Activated CD8-positive, alpha-beta T cell treated with anti-CD3 and anti-CD28 coated beads for 36 hours (primary cell): Measurements from ENCODE around the gene CACNA1E. TPM values are rescaled to one million over a fixed set of nuclear protein-coding genes. Genes with fewer than 3 reads are reported as not detected.

ENCODE experiments used
- ATAC-seq: fragments of 200-7000 bp; cut with Tn5 transposase; one replicate; pipeline ENCODE4 v1.10.0; 2021; ENCODE audit warnings: mild to moderate bottlenecking, moderate library complexity
- CTCF ChIA-PET: fragments of 350-600 bp; sonication (Branson Sonifier 250); formaldehyde crosslinking; loops from one replicate; lab custom pipeline; 2021; ENCODE audit warnings: antibody characterized with exemption; lab: Charles Lee
- POLR2A ChIA-PET: fragments of 350-600 bp; sonication (Branson Sonifier 250); formaldehyde crosslinking; loops from one replicate; lab custom pipeline; 2021; ENCODE audit warnings: antibody characterized with exemption; lab: Charles Lee
- DNase-seq: peaks from one replicate; pipeline ENCODE4 v3.0.0-alpha.2; 2020
- H3K27ac Mint-ChIP-seq: one replicate; pipeline ENCODE4 v1.8.0; 2021; ENCODE audit warnings: mild to moderate bottlenecking, mixed read lengths
- H3K27me3 Mint-ChIP-seq: one replicate; pipeline ENCODE4 v1.8.0; 2021; ENCODE audit warnings: mixed read lengths
- H3K36me3 Mint-ChIP-seq: one replicate; pipeline ENCODE4 v1.8.0; 2021; ENCODE audit warnings: low read depth, mixed read lengths
- H3K4me1 Mint-ChIP-seq: one replicate; pipeline ENCODE4 v1.8.0; 2021; ENCODE audit warnings: low read depth, mixed read lengths
- H3K4me3 Mint-ChIP-seq: one replicate; pipeline ENCODE4 v1.8.0; 2021; ENCODE audit warnings: mild to moderate bottlenecking, moderate library complexity, mixed read lengths
- H3K9me3 Mint-ChIP-seq: one replicate; pipeline ENCODE4 v1.8.0; 2021; ENCODE audit warnings: mixed read lengths
- CTCF ChIP-seq: fragments of 200-600 bp; IDR thresholded peaks from one replicate; pipeline ENCODE4 v1.8.0; 2022; ENCODE audit warnings: antibody characterized with exemption, mild to moderate bottlenecking
- intact Hi-C: fragments of 100-400 bp; cut with micrococcal nuclease; formaldehyde crosslinking; loops from one replicate; pipeline ENCODE4 v1.10.0; 2022
- total RNA-seq, 2 experiments: library from RNA; stranded (reverse); gene quantifications; one replicate each; pipeline ENCODE4 v1.2.3, GENCODE V29; 2021

Gene CACNA1E
- total RNA-seq, 2 experiments from 2014 or later: not detected

DNA sequence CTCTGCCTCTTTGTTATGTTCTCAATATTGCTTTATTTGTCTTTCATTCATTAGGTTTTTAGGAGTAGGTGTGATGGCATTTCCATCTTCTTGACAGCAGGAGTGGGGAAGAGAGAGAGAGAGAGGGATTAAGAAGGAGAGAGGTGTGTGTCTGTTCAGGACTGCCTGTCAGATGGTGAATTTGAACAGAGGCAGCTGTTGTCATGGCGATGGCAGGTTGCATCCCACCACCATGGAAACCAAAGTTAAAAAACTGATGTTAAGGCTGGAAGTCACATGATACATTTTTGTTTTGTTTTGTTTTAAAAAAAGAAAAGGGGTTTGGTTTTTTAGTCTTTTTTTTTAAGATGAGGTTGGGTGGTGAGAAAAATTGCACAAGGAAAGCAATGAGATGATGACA is 18.3 kb downstream of the CACNA1E start:
- CTCF ChIA-PET: no interaction called here
- ATAC-seq: no peak
- intact Hi-C loops: no loop called here
- H3K4me3 Mint-ChIP-seq: no peak overlapping the region
- H3K27ac Mint-ChIP-seq: no peak overlapping the region
- H3K27me3 Mint-ChIP-seq: peaks cover 15% of the 10 kb centered on the region
- no peaks in the 10 kb centered on the region for H3K9me3 Mint-ChIP-seq
- H3K4me1 Mint-ChIP-seq: peaks cover 6% of the 10 kb centered on the region
- H3K36me3 Mint-ChIP-seq: no peaks in the 10 kb centered on the region
- DNase-seq: no peak
- POLR2A ChIA-PET: no interaction called here
- TF ChIP-seq CTCF: no peak

DNA sequence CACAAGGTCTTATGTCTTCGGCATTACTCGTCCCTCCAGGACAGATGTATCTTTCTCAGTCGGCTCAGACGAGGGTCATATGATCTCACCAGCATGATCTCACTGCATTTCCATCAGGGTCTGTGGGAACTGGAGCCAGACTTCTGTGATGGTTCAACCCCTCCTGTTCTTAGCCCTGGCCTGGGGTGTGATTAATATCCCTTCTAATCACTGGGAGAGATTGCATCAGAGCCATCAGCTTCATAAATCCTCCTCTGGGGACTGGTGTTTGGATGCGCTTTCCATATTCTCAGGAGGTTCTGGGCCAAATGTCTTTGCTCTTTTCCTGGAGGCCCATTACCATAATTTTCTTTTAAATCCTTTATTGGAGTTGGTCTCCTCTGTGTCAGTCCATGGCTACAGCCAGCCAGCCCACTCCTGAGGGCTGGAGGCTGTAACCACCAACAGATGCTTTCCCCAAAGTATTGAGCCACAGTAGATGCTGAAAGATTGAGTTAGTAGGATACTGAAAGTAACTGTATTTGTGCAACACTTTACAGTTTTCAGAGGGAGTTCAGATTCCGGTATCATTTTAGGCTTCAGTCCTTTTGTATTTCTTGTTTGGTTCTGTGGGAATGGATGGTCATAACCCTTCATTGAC is 20.0 kb downstream of the CACNA1E start:
- no peaks in the 10 kb centered on the region for H3K9me3 Mint-ChIP-seq
- no peak for TF ChIP-seq CTCF
- no peak overlapping the region for H3K4me3 Mint-ChIP-seq
- no peak for DNase-seq
- intact Hi-C loops: no loop called here
- no peak overlapping the region for H3K27ac Mint-ChIP-seq
- H3K27me3 Mint-ChIP-seq: peaks cover 10% of the 10 kb centered on the region
- CTCF ChIA-PET: interaction anchor here (2.0 kb wide), 1 partner anchor 7 kb away, joined by 5 read pairs; no protein-coding TSS in a partner anchor
- POLR2A ChIA-PET: no interaction called here
- peaks cover 6% of the 10 kb centered on the region for H3K4me1 Mint-ChIP-seq
- no peak for ATAC-seq
- H3K36me3 Mint-ChIP-seq: no peaks in the 10 kb centered on the region

GRCh38 chr1:181504399-181504842 is 21.1 kb downstream of the CACNA1E start:
- ATAC-seq (peak; percentile 71), DNase-seq (peak; percentile 27)
- Mint-ChIP-seq H3K4me1 (peaks cover 6% of the 10 kb centered on the region), H3K9me3 (no peaks in the 10 kb centered on the region), H3K36me3 (no peaks in the 10 kb centered on the region), H3K4me3 (no peak overlapping the region), H3K27ac (no peak overlapping the region), H3K27me3 (peaks cover 10% of the 10 kb centered on the region)
- TF ChIP-seq CTCF: peak; percentile 39
- POLR2A ChIA-PET: no interaction called here
- CTCF ChIA-PET: interaction anchor here (1.0 to 2.0 kb wide), 5 partner anchors 9 to 314 kb away, joined by 3 to 5 read pairs (median 3); no protein-coding TSS in a partner anchor
- intact Hi-C loops: no loop called here

- intact Hi-C loops: no loop called here
- no peak overlapping the region for H3K4me3 Mint-ChIP-seq
- no peaks in the 10 kb centered on the region for H3K36me3 Mint-ChIP-seq
- no peaks in the 10 kb centered on the region for H3K9me3 Mint-ChIP-seq
- H3K27ac Mint-ChIP-seq: no peak overlapping the region
- TF ChIP-seq CTCF: no peak
- H3K27me3 Mint-ChIP-seq: peaks cover 10% of the 10 kb centered on the region
- ChIA-PET POLR2A (no interaction called here), CTCF (interaction anchor here (0.9 kb wide), 1 partner anchor 28 kb away, joined by 3 read pairs; no protein-coding TSS in a partner anchor)
- no peak for DNase-seq
- ATAC-seq: no peak
- H3K4me1 Mint-ChIP-seq: peaks cover 6% of the 10 kb centered on the region
Observed at GRCh38 chr1:181506563-181507353, 23.4 kb downstream of the CACNA1E start.
